Stimulated activated effector memory CD8-positive, alpha-beta T cell treated with anti-CD3 and anti-CD28 coated beads, Interleukin-12 subunit alpha, Interleukin-12 subunit beta, amount 100 ng/mL, for 72 hours (primary cell): ENCODE measurements around the gene RBM46.

Experiments used
- ATAC-seq: fragments of 150-1000 bp; cut with Tn5 transposase; 2 replicates; pipeline ENCODE4 v1.10.0; 2021
- DNase-seq, 2 donors: peaks; one replicate each; pipeline ENCODE4 v3.0.0; 2021 to 2022; ENCODE audit warnings: low spot score in 2 of 2
- H3K27ac Mint-ChIP-seq: one replicate; pipeline ENCODE4 v1.8.0; 2022; ENCODE audit warnings: mild to moderate bottlenecking, mixed read lengths
- H3K36me3 Mint-ChIP-seq: one replicate; pipeline ENCODE4 v1.8.0; 2022; ENCODE audit warnings: mild to moderate bottlenecking, mixed read lengths
- H3K4me1 Mint-ChIP-seq: one replicate; pipeline ENCODE4 v1.8.0; 2022; ENCODE audit warnings: mixed read lengths
- H3K4me3 Mint-ChIP-seq: one replicate; pipeline ENCODE4 v1.8.0; 2022; ENCODE audit warnings: mild to moderate bottlenecking, mixed read lengths
- H3K9me3 Mint-ChIP-seq: one replicate; pipeline ENCODE4 v1.8.0; 2022; ENCODE audit warnings: mixed read lengths

The RBM46 gene

GRCh38 chr4:154781126-154781982 is at the start of gene RBM46:
Gene RBM46 (plus strand): TSS chr4:154781272. CDS start chr4:154796753, 15,481 bp downstream.
- ATAC-seq: no peak
- no peak within 1 kb of the TSS for H3K4me3 Mint-ChIP-seq
- no peaks in the 10 kb centered on the region for H3K4me1 Mint-ChIP-seq

GRCh38 chr4:154731756-154732155 is 49.3 kb upstream of the RBM46 start:
- Mint-ChIP-seq H3K27ac (no peak overlapping the region), H3K4me3 (no peak overlapping the region), H3K4me1 (no peaks in the 10 kb centered on the region), H3K36me3 (no peaks in the 10 kb centered on the region), H3K9me3 (peaks cover 4% of the 10 kb centered on the region)
- ATAC-seq: no peak
- DNase-seq: no peak

More at GRCh38 chr4:154781126-154781982, at the start of gene RBM46:
- Mint-ChIP-seq H3K36me3 (no peaks in the 10 kb centered on the region), H3K9me3 (peaks cover 2% of the 10 kb centered on the region), H3K27ac (no peak within 1 kb of the TSS)
- DNase-seq: no peak

- Mint-ChIP-seq H3K27ac (no peak overlapping the region), H3K4me1 (no peaks in the 10 kb centered on the region), H3K36me3 (no peaks in the 10 kb centered on the region), H3K9me3 (peaks cover 4% of the 10 kb centered on the region), H3K4me3 (no peak overlapping the region)
- ATAC-seq (no peak), DNase-seq (no peak)
These were observed 48.4 kb upstream of the RBM46 start for GRCh38 chr4:154732669-154733068.

- Mint-ChIP-seq H3K27ac (no peak overlapping the region), H3K4me1 (no peaks in the 10 kb centered on the region), H3K36me3 (no peaks in the 10 kb centered on the region), H3K4me3 (no peak overlapping the region), H3K9me3 (peaks cover 4% of the 10 kb centered on the region)
- ATAC-seq (no peak), DNase-seq (no peak)
These were observed 44.3 kb upstream of the RBM46 start for GRCh38 chr4:154736770-154737169.

- Mint-ChIP-seq H3K9me3 (no peaks in the 10 kb centered on the region), H3K27ac (no peak overlapping the region), H3K4me3 (no peak overlapping the region), H3K4me1 (peaks cover 2% of the 10 kb centered on the region), H3K36me3 (no peaks in the 10 kb centered on the region)
- ATAC-seq: no peak
- DNase-seq: no peak
These were observed 42.6 kb upstream of the RBM46 start for GRCh38 chr4:154738426-154738825.

GRCh38 chr4:154739111-154739510 is 42.0 kb upstream of the RBM46 start:
- ATAC-seq: no peak
- Mint-ChIP-seq H3K36me3 (no peaks in the 10 kb centered on the region), H3K27ac (no peak overlapping the region), H3K4me1 (peaks cover 8% of the 10 kb centered on the region), H3K9me3 (no peaks in the 10 kb centered on the region), H3K4me3 (no peak overlapping the region)
- DNase-seq: no peak

GRCh38 chr4:154740462-154740861 is 40.6 kb upstream of the RBM46 start:
- no peaks in the 10 kb centered on the region for H3K36me3 Mint-ChIP-seq
- H3K9me3 Mint-ChIP-seq: no peaks in the 10 kb centered on the region
- ATAC-seq (no peak), DNase-seq (no peak)
- H3K4me3 Mint-ChIP-seq: no peak overlapping the region
- no peak overlapping the region for H3K27ac Mint-ChIP-seq
- H3K4me1 Mint-ChIP-seq: peaks cover 15% of the 10 kb centered on the region

GRCh38 chr4:154741131-154741665 is 39.9 kb upstream of the RBM46 start:
- H3K4me3 Mint-ChIP-seq: no peak overlapping the region

GRCh38 chr4:154741922-154742850 is 38.9 kb upstream of the RBM46 start:
- DNase-seq (no peak), ATAC-seq (no peak)
- Mint-ChIP-seq H3K36me3 (no peaks in the 10 kb centered on the region), H3K4me1 (peaks cover 15% of the 10 kb centered on the region), H3K27ac (no peak overlapping the region), H3K4me3 (no peak overlapping the region), H3K9me3 (no peaks in the 10 kb centered on the region)

More at GRCh38 chr4:154741131-154741665, 39.9 kb upstream of the RBM46 start:
- DNase-seq (no peak), ATAC-seq (no peak)
- H3K27ac Mint-ChIP-seq: no peak overlapping the region
- no peaks in the 10 kb centered on the region for H3K9me3 Mint-ChIP-seq
- H3K36me3 Mint-ChIP-seq: no peaks in the 10 kb centered on the region
- peaks cover 15% of the 10 kb centered on the region for H3K4me1 Mint-ChIP-seq

GRCh38 chr4:154743683-154744340 is 37.3 kb upstream of the RBM46 start, which contains the start of gene LRAT:
Gene LRAT (plus strand): TSS chr4:154744000. CDS start chr4:154744327, 327 bp downstream.
- ATAC-seq (peak; percentile 67), DNase-seq (no peak)
- Mint-ChIP-seq H3K36me3 (no peaks in the 10 kb centered on the region), H3K4me3 (peak within 1 kb of the TSS; percentile 67), H3K27ac (no peak within 1 kb of the TSS), H3K4me1 (peaks cover 15% of the 10 kb centered on the region), H3K9me3 (no peaks in the 10 kb centered on the region)

GRCh38 chr4:154744341-154744926 is 36.6 kb upstream of the RBM46 start:
- Mint-ChIP-seq H3K4me3 (peak overlapping the region; percentile 67), H3K4me1 (peaks cover 15% of the 10 kb centered on the region), H3K36me3 (no peaks in the 10 kb centered on the region), H3K9me3 (no peaks in the 10 kb centered on the region), H3K27ac (no peak overlapping the region)
- ATAC-seq: no peak
- no peak for DNase-seq

GRCh38 chr4:154757713-154758112 is 23.4 kb upstream of the RBM46 start:
- ATAC-seq: no peak
- Mint-ChIP-seq H3K4me1 (no peaks in the 10 kb centered on the region), H3K4me3 (no peak overlapping the region), H3K27ac (no peak overlapping the region), H3K36me3 (no peaks in the 10 kb centered on the region), H3K9me3 (no peaks in the 10 kb centered on the region)
- no peak for DNase-seq

- no peaks in the 10 kb centered on the region for H3K36me3 Mint-ChIP-seq
- no peak for ATAC-seq
- no peak overlapping the region for H3K27ac Mint-ChIP-seq
- H3K9me3 Mint-ChIP-seq: no peaks in the 10 kb centered on the region
- no peak for DNase-seq
- H3K4me1 Mint-ChIP-seq: no peaks in the 10 kb centered on the region
- H3K4me3 Mint-ChIP-seq: no peak overlapping the region
These were observed 20.2 kb upstream of the RBM46 start for GRCh38 chr4:154760895-154761294.

- no peaks in the 10 kb centered on the region for H3K4me1 Mint-ChIP-seq
- ATAC-seq: no peak
- no peak for DNase-seq
- no peak overlapping the region for H3K27ac Mint-ChIP-seq
- peaks cover 8% of the 10 kb centered on the region for H3K9me3 Mint-ChIP-seq
- H3K36me3 Mint-ChIP-seq: no peaks in the 10 kb centered on the region
- H3K4me3 Mint-ChIP-seq: no peak overlapping the region
These were observed 2.8 kb upstream of the RBM46 start for GRCh38 chr4:154778264-154778663.
